Coronary artery (tissue), 2 donors: ENCODE data around the gene PDE8B.

Experiments
- DNase-seq: peaks from one replicate; pipeline ENCODE4 v3.0.0-alpha.2; 2017; ENCODE audit warnings: low spot score
- H3K27ac ChIP-seq, 2 donors: fragments of 200-600 bp; sonication (generic); one replicate each; pipeline ENCODE4 v1.5.1; 2016 to 2019
- H3K4me3 ChIP-seq: fragments of 200-600 bp; sonication (generic); 2 replicates; pipeline ENCODE4 v1.5.1; 2016; ENCODE audit warnings: mild to moderate bottlenecking, moderate library complexity
- CTCF ChIP-seq: fragments of 200-600 bp; sonication (generic); IDR thresholded peaks from one replicate; pipeline ENCODE4 v1.5.1; 2019; ENCODE audit warnings: antibody characterized with exemption

Gene PDE8B

GRCh38 chr5:77366717-77367500, 156.4 kb downstream of the PDE8B start:
- Histone ChIP-seq H3K27ac (no peak overlapping the region), H3K4me3 (no peak overlapping the region)
- DNase-seq, result no peak
- no peak for TF ChIP-seq CTCF

- no peak for TF ChIP-seq CTCF
- DNase-seq, result no peak
- H3K27ac ChIP-seq, result peak overlapping the region in 1 of 2 donors; percentile 20
- no peak overlapping the region for H3K4me3 ChIP-seq
Observed at GRCh38 chr5:77367741-77368140, 157.3 kb downstream of the PDE8B start.

DNA sequence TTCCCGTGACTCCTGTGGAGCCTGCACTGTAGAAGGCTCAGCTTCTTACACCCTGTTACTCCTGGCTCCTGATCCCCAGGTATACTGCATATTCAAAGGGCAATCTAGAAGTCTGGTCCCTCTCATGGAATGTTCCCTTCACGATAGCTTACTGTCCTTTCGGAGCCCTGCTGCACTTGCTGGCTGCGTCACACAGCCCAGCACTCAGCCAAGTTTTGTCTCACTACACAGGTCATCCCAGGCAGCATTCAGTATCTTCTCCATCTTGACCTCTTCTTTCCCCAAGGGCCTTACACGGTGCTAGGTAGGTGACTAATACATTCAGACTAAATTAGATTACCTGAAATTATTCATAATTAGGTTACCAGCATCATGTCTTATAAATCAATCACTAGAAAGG, 157.9 kb downstream of the PDE8B start:
- Histone ChIP-seq H3K27ac (peak overlapping the region in 1 of 2 donors; percentile 20), H3K4me3 (no peak overlapping the region)
- TF ChIP-seq CTCF, result no peak
- DNase-seq, result no peak

- no peak for TF ChIP-seq CTCF
- DNase-seq, result no peak
- Histone ChIP-seq H3K27ac (peak overlapping the region in 1 of 2 donors; percentile 12), H3K4me3 (no peak overlapping the region)
Observed at GRCh38 chr5:77369566-77369965, 159.1 kb downstream of the PDE8B start.

- TF ChIP-seq CTCF, result no peak
- no peak overlapping the region for H3K27ac ChIP-seq
- no peak overlapping the region for H3K4me3 ChIP-seq
- DNase-seq, result no peak
Observed at GRCh38 chr5:77374686-77375085, 164.2 kb downstream of the PDE8B start.

- DNase-seq, result no peak
- H3K27ac ChIP-seq, result no peak overlapping the region
- no peak overlapping the region for H3K4me3 ChIP-seq
- no peak for TF ChIP-seq CTCF
Observed at GRCh38 chr5:77376609-77377300, 166.3 kb downstream of the PDE8B start.

DNA sequence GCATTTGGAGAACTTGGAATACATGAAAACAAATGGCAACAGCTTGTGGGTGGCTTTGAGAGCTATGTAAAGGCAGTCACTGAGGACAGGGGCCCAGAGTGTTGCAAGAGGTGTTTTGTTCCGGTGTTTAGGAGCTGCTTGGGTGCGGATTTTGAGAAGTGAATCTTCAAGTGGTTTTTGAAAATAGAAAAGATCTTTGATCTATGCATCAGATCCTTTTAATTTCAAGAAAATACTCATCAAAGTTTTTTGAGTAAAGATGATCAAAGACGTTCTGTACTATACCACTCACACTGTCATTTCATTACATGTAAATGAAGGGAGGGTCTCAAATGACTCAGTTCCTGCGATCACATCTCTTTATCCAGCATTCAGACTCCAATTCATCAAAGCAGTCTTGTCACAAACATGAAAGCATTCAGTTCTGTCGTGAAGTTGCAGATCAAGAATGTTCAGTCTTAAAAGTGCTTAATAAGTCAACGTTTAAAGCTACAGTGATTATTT, 169.1 kb downstream of the PDE8B start:
- TF ChIP-seq CTCF, result no peak
- Histone ChIP-seq H3K27ac (no peak overlapping the region), H3K4me3 (no peak overlapping the region)
- DNase-seq, result no peak
